Stimulated activated CD8-positive, alpha-beta memory T cell treated with anti-CD3 and anti-CD28 coated beads, Interleukin-15, amount 100 ng/mL, for 24 hours (primary cell): ENCODE results near the gene EPHB3.

Experiments used
- DNase-seq: peaks from one replicate; pipeline ENCODE4 v3.0.0-alpha.2; 2020; ENCODE audit warnings: low read depth

Gene EPHB3

DNA sequence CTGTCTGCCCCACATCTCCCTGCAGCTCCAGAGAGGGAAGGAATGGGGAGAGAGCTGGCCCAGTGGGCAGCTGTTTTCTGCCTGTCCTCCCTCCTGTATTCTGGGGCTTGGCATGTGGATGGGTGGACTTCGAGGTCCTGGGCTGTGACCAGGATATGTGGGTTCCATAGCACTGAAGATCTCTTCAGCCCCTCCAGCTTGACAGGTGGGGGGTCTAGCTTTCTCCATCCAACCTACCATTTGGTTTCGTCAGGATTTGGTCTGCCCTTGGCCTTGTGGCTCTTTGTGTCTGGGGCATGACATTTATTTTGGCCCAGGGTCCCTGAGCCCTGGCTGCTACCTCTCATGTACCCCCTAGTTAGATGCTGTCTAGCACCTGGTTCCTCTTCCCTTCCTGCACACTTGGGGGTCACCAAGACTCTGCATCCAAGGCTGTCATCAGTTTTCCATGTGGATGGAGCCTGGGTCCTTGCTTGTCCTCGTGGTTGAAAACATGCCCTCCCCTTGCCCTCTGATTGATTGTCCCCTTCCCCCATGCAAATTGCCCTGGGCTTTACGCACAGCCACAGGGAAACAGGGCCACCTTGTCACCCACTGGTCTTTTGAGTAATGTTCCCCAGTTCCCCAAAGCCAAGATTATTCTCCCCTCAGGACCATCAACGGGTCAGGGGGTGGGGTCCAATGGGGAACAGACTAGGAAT lies 3.2 kb downstream of the EPHB3 start:
- no peak for DNase-seq

DNA sequence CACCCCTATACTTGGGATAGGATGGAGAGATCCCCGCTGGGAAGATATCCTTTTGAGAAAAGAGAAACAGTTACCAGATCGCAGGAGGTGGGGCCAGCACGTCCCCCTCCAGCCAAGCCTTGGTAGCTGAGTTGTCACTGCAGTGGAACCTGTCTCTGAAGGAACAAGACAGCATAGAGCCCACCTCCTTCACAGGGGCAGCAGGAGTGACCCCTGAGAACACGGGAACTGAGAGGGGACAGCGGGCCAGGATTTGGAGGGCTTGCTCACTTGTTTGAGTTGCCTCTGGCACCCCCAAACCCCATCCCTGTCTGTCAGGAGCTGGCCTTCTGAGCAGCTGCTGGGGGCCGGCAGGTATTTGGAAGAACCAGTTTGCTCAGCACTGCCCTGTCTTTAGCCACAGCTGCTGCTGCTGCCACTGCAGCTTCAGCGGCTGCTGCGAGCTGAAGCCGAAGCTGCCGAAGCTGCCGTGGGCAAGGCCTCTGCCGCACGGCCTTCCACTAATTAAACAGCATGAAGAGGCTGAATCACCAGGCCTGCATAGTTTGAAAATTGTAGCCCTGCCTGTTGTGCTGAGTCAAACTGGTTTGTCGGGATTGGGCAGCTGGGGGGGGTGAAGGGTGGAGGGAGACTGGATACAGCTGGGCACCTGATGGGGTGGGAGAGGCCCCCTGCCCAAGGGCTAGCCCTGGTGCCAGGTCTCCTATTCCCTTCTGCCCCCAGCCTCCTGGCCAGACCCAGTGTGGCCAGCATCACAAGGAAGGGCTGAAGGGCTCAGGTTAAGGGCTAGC lies 4.0 kb downstream of the EPHB3 start:
- no peak for DNase-seq

GRCh38 chr3:184566441-184567414 lies 5.1 kb downstream of the EPHB3 start:
- DNase-seq = no peak

- DNase-seq = no peak
These were observed 6.5 kb downstream of the EPHB3 start for GRCh38 chr3:184567946-184568559.

- no peak for DNase-seq
These were observed 7.0 kb downstream of the EPHB3 start for GRCh38 chr3:184568560-184568923.

DNA sequence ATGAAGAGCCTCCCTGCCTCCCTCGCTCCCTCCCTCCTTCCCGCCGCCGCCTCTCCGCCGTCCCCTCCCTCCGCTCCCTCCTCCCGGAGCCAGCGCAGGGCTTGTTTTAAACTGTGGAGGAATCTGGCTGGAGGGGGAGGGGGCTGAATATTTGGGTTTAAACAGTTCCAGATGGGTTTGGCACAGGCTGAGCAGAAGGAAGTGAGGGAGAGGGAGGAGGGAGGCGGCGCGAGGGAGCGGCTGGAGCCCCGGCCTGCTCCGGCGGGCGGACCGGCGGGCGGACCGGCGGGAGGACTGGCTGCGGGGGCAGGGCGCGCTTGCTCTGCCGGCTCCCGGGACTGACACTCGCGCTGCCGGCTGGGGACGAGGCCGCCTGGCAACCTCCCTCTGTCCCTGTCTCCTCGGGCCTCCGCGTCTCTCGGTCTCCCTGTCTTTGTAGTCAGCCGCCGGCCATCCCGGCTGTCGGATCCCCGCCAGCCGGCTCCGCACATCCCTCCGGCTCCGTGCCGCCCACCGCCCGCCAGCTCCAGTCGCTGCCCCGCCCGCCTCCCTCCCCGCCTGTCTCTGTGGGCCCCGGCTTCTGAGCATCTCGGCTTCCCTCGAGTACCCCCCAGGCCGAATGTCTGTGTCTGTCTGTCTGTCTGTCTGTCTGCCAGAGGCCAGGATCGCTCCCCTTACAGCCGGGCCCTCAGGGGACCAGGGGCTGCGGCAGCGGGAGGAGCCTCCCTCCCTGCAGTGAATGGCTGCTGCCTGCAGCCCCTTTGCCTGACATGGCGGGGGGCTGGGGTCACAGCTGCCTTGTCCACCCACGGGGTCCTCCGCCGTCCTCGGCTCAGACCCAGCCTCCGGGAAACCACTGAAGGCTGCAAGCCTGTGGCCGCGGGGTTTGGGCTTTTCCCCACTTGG lies 7.6 kb downstream of the EPHB3 start:
- DNase-seq = no peak

- no peak for DNase-seq
These were observed 8.4 kb downstream of the EPHB3 start for GRCh38 chr3:184570035-184570434.

DNA sequence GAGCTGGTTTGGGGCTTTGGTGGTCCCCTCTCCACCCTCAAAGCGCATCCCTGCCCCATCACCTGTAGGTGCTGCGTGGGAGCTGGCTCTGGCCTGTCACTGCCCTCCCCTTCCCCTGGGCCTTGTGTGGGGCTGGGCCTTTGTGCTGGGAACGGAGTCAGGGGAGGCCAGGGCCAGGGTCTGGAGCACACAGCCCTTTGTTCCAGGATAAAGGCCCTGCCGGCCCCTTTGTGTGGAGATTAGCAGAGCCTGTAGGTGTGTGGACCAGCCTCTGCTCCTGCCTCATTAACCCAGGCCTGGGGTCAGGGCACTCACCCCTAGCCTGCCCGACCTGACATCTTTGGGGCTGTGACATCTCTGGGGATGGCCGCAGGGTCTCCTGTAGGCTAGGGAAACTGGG lies 8.9 kb downstream of the EPHB3 start:
- no peak for DNase-seq

GRCh38 chr3:184571750-184572377 lies 10.3 kb downstream of the EPHB3 start:
- no peak for DNase-seq

DNA sequence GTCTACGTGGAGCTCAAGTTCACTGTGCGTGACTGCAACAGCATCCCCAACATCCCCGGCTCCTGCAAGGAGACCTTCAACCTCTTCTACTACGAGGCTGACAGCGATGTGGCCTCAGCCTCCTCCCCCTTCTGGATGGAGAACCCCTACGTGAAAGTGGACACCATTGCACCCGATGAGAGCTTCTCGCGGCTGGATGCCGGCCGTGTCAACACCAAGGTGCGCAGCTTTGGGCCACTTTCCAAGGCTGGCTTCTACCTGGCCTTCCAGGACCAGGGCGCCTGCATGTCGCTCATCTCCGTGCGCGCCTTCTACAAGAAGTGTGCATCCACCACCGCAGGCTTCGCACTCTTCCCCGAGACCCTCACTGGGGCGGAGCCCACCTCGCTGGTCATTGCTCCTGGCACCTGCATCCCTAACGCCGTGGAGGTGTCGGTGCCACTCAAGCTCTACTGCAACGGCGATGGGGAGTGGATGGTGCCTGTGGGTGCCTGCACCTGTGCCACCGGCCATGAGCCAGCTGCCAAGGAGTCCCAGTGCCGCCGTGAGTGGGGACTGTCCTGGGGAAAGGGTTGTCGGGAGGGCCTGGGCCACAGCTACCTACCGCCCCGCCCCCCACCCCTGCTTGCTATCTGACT lies 11.2 kb downstream of the EPHB3 start:
- DNase-seq = no peak

DNA sequence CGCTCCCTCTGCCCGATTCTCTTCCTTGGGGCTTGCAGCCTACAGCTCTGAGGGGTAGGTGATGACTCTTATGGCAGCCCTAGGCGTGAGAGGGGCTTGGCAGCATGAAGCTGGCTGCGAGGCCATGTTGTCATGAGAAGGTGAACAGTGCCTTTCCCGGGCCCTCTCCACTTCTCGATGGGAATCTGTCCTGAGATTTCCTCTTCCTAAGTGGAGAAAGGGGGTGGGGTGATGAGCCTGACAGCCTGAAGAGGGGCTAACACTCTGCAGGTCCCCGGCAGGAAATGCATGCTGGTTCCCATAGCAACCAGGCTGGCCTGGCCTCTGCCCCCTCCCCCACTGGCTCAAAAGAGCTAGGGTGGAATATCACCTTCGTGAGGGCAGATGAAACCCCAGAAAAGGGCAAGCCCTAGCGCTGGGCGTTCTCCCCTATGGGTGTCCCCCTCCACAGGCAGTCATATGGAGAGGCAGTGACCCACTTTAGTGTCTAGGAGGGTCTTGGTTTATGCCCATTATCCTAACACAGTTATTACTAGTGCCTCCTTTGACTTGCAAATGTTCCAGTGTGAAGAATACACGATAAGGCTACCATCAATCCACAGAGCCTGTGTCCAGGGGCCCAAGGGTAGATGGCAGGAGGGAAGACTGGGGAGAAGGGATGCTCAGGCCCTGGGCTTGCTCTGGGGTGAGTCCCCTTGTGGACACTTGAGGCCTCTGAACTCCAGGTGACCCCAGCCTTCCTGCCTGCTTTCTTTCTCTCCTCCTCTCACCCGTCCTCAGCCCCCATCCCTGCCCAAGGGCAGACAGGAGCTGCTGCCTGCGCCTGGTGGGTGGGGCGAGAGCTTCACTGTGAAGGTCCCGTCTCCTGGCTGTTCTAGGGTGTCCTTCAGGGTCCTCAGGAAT lies 13.2 kb downstream of the EPHB3 start:
- DNase-seq = no peak

- DNase-seq = no peak
These were observed 14.1 kb downstream of the EPHB3 start for GRCh38 chr3:184575701-184576100.

- DNase-seq = no peak
These were observed 15.1 kb downstream of the EPHB3 start for GRCh38 chr3:184576457-184577240.

DNA sequence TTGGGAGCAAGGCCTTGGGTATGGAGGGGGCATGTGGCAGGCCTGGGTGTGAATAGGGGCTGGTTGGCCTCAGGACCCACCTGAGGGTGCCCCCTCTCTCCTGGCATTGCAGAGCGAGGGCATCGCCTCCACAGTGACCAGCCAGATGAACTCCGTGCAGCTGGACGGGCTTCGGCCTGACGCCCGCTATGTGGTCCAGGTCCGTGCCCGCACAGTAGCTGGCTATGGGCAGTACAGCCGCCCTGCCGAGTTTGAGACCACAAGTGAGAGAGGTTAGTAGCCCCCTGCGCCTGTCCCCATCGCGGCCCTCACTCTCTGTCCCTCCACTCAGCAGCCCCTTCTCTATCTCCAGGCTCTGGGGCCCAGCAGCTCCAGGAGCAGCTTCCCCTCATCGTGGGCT lies 16.0 kb downstream of the EPHB3 start:
- DNase-seq = no peak

GRCh38 chr3:184578218-184578617 lies 16.6 kb downstream of the EPHB3 start:
- no peak for DNase-seq

DNA sequence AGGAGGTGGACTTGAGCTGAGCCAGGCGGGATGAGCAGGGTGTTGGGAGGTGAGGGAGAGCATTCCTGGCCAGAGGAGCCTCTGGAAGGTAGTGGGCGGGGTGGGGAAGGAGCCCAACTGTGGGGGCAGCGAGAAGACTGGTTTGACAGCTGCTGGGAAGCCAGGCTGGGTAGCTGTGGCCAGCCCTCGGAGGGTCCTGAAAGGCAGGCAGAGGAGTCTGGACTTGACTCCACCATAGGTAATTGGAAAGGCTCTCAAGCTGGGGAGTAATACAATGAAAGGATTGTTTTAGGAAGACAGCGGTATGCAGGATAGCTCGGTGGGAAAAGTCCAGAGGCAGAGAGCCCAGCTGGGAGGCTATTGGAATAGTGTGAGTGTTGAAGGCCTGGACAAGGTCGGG lies 17.2 kb downstream of the EPHB3 start:
- no peak for DNase-seq

DNA sequence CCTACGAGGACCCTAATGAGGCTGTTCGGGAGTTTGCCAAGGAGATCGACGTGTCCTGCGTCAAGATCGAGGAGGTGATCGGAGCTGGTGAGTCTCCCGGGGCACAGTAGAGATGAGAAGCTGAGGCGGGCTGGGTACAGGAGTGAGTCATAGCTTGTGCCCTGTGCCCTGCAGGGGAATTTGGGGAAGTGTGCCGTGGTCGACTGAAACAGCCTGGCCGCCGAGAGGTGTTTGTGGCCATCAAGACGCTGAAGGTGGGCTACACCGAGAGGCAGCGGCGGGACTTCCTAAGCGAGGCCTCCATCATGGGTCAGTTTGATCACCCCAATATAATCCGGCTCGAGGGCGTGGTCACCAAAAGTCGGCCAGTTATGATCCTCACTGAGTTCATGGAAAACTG lies 17.9 kb downstream of the EPHB3 start:
- DNase-seq = no peak

DNA sequence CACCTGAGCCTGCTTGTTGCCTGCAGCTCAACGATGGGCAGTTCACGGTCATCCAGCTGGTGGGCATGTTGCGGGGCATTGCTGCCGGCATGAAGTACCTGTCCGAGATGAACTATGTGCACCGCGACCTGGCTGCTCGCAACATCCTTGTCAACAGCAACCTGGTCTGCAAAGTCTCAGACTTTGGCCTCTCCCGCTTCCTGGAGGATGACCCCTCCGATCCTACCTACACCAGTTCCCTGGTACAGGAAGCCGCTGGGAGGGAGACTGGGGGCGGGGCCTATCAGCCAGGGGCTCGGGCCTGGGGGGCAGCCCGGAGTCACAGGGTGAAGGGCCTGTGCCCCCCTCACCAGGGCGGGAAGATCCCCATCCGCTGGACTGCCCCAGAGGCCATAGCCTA lies 18.8 kb downstream of the EPHB3 start:
- no peak for DNase-seq
